HG03159 (cell line): ENCODE results near the gene EP400.

Experiments
- ATAC-seq: cut with Tn5 transposase; IDR thresholded peaks from one replicate; pipeline ENCODE4 v1.9.1; 2021; ENCODE audit warnings: mild to moderate bottlenecking, moderate library complexity; ENCODE audit not compliant: unreplicated experiment

EP400 gene

DNA sequence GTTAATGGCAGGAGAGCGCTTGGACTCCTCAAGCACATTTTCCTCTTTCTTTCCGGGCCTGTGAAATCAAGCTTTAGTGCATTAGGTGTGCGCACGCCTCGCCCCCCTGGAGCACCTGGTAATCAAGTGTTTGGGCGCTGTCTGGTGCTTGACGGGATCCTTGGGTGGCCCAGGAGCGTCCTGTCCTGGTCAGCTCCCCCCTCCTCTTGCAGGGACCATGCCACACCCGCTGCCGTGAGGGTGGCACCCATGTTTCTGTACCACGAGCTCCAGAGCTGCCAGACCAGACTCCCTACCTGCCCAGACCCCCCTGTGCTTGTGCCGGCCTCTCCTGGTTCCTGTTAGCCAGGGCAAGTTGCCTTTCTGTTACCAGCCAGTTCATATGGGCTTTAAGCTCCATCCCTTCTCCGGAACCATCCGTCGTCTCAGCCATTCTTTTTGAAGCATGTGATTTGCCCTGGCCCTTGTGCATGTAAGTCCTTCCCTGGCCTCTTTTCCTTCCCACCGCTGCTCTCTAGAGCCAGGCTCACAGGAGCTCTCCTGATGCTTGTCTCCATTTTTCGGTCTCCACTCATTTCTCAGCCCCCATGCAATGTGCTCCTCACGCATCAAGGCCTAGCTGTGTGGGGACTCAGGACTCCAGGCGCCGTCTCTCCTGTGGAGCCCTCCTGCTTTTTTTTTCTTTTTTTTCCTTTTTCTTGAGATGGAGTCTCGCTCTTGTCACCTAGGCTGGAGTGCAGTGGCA, 66.1 kb downstream of the EP400 start:
- ATAC-seq, result no peak

DNA sequence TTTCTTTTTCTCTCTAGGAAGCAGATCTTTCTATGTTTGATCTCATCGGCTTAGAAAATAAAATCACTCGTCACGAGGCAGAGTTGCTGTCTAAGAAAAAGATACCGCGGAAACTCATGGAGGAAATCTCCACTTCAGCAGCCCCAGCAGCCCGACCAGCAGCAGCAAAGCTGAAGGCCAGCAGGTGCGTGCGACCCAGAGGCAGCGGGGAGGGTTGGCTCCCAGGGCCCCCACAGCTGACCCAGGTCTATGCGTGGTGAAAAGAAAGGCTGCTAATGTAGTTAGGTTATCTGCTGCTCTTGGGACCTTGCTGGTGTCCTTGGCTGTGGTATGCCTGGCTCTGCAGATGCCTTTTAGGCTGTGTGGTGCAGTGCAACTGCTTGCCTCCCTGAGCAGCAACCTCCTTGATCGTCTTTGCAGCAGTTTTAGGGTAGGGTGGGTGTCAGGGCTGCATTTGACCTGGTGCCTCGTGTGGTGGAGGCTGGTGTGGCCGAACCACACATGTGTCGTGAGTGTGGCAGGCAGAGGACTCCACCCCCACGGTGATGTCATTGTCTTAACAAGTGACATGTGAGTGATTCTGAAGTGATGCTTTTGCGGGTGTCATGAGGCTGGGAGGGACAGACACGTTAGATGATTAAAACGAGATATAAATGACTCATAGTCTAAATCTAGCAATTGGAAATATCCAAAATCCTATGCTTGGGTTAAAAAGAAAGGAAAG, 68.6 kb downstream of the EP400 start:
- ATAC-seq, result no peak

DNA sequence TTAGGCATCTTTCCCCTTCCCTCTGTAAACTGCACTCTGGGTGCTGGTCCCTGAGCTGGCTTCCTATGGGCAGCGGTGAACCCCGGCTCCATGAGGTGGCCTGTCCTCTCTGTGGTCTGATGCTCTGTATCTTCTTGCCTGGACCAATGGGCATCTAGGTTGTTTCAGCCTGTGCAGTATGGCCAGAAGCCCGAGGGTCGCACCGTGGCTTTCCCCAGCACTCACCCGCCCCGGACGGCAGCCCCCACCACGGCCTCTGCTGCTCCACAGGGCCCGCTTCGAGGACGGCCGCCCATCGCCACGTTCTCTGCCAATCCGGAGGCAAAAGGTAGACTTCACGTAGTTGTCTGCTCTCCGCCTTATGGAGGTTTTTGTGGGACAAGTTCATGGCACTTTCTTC, 70.1 kb downstream of the EP400 start:
- ATAC-seq, result no peak

DNA sequence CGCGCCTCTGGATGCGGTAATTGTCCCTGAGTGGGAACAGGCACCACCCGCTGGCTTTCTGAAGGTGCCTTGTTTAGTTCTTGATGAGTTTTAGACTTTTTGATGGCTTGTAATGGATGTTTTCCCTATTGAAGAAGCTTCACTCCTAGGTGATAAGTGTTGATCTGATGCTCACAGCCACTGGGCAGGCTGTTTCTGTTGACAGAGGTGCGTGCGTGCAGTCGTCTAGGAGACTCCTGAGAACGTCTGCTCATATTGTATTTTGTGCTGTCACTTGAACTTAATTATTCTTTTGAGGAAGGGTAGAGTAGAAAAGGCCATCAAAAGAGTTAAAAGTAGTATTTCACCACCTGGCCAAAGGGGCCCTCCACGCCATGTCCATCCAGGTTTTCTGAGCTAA, 70.5 kb downstream of the EP400 start:
- ATAC-seq, result no peak

DNA sequence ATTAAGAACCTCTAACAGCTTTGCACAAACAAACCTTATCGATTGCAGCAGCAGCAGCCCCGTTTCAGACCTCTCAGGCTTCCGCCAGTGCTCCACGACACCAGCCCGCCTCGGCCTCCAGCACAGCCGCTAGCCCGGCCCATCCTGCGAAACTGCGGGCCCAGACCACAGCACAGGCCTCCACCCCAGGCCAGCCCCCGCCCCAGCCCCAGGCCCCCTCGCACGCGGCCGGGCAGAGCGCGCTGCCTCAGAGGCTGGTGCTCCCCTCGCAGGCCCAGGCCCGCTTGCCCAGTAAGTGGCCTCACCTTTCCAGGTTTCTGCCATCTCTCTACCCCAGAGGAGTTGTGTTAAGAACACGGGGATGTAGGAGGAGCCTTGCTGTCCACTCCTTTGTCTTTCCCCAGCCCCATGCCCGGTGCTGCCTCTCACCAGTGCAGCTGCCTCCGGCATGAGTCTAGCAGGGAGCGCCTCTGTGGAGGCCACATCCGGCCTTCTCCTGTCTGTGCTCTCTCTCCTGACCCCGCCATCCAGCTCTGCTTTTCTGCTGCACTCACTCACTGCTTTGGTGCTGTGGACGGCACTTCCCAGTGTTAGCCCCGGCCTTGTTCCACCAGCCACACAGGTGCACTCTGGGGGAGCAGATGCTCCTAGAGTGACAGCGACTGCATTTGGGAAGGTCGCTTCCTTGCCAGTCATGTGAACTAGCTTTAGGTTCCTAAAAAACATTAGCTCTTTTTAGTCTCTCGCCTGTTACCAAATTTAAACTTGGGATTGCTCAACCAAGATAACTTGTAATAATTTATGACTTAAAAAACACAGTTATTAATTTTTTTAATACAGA, 71.5 kb downstream of the EP400 start:
- ATAC-seq, result no peak

DNA sequence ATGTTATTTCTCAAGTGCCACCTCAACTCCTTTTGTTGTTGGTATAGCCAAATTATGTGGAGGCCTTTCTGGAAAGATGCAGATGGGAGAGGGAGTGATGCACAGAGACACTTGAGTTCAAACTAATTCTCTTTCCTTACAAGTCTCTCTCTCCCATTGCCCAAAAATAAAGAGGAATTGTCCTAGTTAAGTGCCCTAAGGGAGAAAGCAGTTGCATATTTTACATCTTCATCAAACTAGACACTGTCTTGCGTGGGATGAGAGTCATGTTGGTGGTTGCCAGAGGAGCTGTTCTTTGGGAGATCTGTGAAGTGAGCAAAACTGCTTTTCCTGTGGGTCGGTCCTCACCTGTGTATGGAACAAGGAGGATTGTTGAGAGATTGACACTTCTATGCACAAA, 72.2 kb downstream of the EP400 start:
- ATAC-seq, result no peak

DNA sequence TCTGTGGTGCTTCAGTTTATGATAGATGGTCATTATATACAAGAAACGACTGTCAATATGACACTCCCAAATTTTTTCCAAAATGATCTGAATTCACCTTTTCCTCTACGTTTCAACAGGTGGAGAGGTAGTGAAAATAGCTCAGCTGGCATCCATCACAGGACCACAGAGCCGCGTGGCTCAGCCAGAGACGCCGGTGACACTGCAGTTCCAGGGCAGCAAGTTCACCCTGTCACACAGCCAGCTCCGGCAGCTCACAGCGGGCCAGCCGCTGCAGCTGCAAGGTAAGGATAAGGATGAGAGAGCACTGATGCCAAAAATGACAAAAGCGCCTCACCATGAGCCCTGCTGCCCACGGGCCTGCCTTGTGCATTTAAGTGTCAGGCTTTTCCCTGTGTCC, 73.9 kb downstream of the EP400 start:
- ATAC-seq, result no peak

DNA sequence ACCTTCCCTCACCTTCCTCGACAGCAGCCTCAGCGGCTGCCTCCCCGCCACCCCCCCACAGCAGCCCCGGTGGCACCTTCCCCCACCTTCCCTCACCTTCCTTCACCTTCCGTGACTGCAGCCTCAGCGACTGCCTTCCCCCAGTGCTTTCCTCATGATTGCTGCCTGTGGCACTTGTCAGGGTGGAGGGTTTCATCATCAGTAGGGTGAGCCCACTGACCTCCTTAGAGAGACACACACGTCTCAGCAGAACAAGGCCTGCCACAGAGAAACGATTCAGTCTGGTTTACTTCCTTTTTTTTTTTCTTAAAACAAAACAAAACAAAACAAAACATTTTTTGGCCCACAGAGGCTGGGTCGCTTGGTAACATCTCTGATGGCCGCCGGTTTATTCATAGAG, 75.0 kb downstream of the EP400 start:
- ATAC-seq, result no peak

DNA sequence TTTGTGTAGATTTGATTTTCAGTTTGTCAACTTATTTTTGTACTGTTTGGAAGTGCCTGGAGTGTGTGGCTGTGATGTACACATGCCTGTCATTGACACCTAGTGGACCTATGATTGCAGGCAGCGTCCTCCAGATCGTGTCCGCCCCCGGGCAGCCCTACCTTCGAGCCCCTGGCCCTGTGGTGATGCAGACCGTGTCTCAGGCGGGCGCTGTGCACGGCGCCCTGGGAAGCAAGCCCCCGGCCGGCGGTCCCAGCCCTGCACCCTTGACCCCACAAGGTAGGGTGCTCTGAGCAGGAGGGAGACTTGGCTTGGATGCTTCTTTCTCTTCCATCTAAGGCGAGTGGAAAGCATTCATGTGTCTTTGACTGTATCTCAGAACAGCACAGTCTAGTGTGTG, 75.8 kb downstream of the EP400 start:
- ATAC-seq, result no peak

DNA sequence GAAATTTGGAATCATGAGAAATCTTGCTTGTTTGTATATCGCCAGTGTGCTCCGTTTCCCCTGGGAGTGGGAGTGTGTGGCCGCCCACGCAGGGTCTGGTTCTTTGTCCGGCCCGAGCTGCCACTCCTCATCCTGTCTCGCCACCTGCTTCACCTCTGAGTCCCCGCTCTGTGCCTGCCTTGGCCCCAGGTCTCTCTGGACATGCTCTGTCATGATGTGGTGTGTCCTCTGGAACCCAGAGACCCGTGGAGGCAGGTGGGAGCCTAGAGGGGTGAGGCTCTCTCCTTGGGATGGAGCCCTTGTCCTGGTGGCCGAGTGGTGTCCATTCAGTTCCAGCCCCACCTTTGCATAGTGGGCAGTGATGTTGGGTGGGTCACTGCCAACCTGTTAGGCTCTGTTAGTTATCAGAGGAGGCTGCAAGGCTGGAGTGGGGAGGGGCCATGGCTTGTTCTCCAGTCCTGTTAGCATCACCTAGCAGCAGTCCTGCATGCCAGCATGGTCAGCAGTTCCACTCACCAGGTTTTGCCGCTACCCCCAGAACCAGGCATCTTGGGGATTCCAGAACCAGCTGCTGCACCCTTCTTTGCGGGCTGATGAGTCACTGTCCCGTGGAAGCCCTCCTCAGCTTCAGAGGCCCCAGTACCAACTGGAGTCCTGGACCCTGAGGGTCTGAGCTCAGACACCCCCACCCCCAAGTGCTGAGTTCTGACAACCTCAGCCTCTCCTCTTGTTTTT, 76.5 kb downstream of the EP400 start:
- ATAC-seq, result no peak

DNA sequence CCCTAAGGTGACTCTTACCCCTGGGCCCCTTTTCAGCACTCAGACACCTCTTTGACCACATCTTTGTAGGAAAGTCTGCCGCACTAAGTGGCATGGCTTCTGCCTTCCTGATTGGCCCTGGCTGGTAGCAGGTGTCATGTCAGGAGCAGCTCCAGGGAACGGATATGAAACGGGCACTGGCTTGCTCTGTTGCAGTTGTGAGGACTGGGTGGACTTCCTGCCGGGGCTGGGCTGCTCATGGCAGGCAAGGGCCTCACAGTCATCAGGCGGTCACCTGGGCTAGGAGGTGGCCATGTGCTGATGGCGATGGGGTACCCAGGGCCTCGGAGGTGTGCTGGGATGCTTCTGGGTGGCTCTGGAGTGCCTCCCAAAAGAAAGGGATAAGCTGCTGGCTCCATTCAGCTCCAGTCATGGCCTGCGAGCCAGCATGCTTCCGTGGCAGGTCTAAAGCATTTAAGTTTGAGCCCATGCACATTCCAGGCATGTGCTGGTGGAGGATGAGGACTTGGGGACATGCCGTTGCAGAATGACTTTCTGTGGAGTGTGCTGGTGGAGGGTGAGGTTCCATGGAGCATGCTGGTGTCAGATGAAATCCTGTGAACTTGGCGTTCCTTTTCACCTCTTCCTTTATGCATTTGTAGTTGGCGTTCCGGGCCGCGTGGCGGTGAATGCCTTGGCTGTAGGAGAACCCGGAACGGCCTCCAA, 77.2 kb downstream of the EP400 start:
- ATAC-seq, result no peak

DNA sequence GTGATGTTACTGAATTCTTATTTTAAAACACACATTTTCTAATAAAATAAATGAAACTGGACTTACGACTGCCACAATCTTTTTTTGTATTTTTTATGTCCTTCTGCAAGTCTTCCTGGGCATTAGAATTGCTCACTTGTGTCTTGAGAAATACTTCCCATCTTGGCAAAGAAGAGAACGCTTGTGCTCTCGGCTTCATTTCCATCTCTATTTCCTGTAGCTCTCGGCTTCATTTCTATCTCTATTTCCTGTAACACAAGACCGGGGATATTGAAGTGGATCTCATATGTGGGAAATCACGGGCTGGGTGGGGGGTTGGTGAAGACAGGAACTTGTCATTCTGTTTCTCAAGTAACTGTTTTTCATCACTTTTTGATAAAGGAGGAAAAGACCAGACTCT, 77.9 kb downstream of the EP400 start:
- no peak for ATAC-seq

DNA sequence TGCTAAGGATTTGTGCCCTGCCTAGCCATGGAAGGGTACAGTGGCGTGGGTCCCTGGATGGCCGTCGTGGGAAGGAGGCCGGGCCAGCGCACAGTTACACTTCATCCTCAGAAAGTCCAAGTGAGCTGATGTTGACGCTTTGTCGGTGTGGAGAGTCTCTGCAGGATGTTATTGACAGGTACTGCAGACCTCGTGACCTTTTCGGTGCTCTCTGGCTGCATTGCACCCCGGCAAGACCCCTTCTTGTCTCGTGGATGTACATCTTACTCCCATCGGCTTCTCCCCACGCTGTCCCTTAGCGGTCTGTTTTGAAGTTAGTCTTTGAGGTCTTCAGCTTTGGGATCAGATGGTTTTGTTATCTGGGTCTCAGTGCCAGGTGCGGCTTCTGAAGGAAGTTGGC, 78.4 kb downstream of the EP400 start:
- no peak for ATAC-seq

DNA sequence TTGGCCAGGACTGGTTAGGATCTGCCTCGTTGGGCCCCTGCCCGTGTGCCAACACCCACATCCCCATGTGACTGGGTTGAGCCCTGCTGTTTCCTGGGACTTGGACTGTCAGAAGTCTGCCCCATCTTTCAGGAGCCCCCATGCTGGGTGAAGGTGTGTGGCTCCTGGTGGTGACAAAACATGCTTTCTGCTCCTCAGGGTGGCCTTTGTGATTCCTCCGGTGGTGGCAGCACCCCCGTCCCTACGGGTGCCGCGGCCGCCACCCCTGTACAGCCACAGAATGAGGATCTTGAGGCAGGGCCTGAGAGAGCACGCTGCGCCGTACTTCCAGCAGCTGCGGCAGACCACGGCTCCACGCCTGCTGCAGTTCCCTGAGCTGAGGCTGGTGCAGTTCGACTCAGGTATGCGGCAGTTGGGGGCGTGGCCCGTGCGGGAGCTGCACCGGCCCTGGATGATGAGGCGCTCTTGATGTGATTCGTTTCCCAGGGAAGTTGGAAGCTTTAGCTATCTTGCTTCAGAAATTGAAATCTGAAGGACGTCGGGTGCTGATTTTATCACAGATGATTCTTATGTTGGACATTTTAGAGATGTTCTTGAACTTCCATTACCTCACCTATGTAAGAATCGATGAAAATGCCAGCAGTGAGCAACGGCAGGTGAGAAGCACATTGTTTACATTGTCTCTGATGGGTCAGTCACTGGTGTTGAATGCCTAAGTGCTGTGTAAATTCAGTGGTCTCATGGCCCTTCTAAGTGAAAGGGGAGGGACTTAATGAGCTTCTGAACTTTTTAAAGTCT, 80.0 kb downstream of the EP400 start:
- ATAC-seq, result no peak

DNA sequence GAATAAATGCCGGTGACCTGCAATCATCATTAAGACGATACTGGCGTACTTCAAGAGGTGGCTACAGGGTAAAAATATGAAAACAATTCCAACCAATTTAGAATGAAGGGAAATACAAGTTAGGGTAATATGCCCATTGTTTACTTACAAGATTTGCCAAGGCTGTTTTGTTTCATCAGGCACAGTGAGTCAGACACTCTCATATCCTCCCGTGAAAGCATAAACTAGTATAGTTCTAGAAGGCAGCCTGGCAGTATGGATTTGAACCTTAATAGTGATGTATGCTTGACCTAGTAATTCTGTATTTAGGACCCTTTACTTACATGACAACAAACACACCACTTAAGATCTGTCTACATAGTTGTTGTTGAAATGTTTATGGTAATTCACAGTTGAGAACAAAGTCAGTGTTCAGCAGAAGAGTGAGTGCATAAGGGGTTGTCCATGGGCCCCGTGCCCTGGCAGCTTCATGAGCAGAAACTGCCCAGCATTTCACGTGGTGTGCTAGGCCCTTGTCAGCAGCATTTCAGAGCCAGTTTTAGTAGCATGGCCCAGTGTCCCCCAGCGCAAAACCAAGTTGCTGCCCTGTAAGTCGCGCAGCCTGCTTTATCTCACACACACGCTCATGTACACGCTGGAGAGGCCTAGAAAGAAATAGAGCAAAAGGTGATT, 80.8 kb downstream of the EP400 start:
- no peak for ATAC-seq

DNA sequence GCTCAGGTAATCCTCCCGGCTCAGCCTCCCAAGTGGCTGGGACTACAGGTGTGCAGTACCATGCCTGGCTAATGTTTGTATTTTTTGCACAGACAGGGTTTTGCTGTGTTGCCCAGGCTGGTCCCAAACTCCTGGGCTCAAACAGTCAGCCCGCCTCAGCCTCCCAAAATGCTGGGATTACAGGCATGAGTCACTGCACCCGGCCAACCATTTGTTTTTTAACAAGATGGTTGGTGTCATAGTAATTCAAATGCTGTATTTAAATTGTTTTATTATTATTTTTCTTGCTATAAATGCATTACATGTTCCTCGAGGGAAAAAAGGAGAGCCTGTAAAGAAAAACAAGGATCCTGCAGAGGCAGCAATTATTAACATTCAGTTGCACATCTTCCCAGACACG, 83.9 kb downstream of the EP400 start:
- ATAC-seq, result no peak

DNA sequence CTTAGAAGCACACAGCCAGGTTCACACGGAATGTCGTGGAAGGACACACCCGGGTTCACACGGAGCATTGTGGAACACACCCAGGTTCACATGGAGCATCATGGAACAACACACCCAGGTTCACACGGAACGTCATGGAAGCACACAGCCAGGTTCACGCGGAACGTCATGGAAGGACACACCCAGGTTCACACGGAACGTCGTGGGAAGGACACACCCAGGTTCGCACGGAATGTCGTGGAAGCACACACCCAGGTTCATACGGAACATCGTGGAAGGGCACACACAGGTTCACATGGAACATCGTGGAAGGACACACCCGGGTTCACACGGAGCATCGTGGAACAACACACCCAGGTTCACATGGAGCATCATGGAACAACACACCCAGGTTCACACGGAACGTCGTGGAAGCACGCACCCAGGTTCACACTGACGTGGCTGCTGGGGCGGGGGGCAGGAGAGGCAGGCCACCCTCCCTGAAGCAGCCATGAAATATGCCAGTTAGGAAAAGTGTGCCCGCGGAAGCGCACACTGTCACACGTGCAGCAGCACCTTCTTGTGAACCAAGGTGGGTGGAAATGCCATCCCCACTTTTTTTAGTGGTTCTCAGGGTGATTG, 86.4 kb downstream of the EP400 start:
- no peak for ATAC-seq

DNA sequence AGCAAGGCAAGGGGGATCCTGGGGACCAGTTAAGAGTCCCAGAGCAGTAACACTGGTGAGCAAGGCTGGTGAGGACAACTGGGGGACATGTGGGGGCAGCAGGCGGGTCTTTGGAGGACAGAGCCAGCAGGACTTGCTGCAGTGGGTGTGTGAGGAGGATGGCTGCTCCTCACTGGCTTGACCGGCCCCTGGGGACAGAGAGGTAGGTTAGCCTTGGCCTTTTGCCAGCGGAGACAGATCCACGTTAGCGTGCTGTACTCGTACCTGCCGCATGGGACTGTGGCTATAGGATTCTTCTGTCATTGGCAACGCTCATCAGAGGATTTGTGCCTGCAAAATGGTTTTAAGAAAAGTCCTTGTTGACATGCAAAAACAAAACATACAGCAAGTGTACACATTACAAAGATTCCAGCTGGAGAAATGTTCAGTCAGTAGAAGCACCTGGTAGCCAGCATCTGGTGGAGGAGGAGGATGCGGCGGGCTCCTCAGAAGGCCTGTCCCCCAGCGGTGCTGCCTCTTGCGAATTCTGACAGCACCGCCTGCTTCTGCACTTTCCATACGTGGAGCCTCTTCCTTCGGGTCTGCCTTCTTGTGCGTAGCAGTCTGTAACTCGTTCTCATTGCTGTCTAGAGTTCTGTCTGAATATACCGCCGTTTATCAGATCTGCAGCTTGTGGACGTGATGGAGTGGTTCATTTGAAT, 91.3 kb downstream of the EP400 start:
- ATAC-seq, result no peak
